Uterus (tissue), 4 donors: ENCODE measurements around the gene VIL1. TPM values are rescaled to one million over a fixed set of nuclear protein-coding genes. Genes with fewer than 3 reads are reported as not detected.

Experiments
- DNase-seq, 2 donors: peaks; one replicate each; pipeline ENCODE4 v3.0.0-alpha.2; 2019 to 2020
- H3K27ac ChIP-seq, 2 donors: fragments of 200-600 bp; sonication (generic); 1 replicate in 1 of 2; 2 replicates in 1 of 2; pipeline ENCODE4 v1.5.1; 2016 to 2018
- H3K27me3 ChIP-seq, 2 donors: fragments of 200-600 bp; sonication (generic); one replicate each; pipeline ENCODE4 v1.5.1; 2018 to 2019; ENCODE audit warnings: control low read depth in 1 of 2
- H3K36me3 ChIP-seq, 2 donors: fragments of 200-600 bp; sonication (generic); one replicate each; pipeline ENCODE4 v1.5.1; 2019; ENCODE audit warnings: control low read depth in 1 of 2
- H3K4me1 ChIP-seq, 2 donors: fragments of 200-600 bp; sonication (generic); one replicate each; pipeline ENCODE4 v1.5.1; 2018 to 2019; ENCODE audit warnings: control low read depth in 1 of 2
- H3K4me3 ChIP-seq, 2 donors: fragments of 200-600 bp; sonication (generic); 1 replicate in 1 of 2; 2 replicates in 1 of 2; pipeline ENCODE4 v1.5.1; 2018 to 2019; ENCODE audit warnings: mild to moderate bottlenecking in 1 of 2
- H3K9me3 ChIP-seq, 2 donors: fragments of 200-600 bp; sonication (generic); one replicate each; pipeline ENCODE4 v1.5.1; 2019; ENCODE audit warnings: control low read depth in 1 of 2
- CTCF ChIP-seq, 4 experiments: fragments of 200-600 bp in 2 of 4; fragments of 450-650 bp in 2 of 4; sonication (generic) in 2 of 4; IDR thresholded peaks; one replicate each; pipeline ENCODE4 v1.5.1; 2016 to 2019; ENCODE audit warnings: antibody characterized with exemption in 4 of 4, mild to moderate bottlenecking in 2 of 4, moderate library complexity in 1 of 4
- POLR2A ChIP-seq, 2 donors: fragments of 450-650 bp; IDR thresholded peaks; one replicate each; pipeline ENCODE4 v1.6.1; 2016; ENCODE audit warnings: antibody characterized with exemption in 2 of 2, mild to moderate bottlenecking in 1 of 2, moderate library complexity in 1 of 2
- intact Hi-C: fragments of 100-400 bp; cut with DNase I; formaldehyde crosslinking; loops from one replicate; pipeline ENCODE4 v1.15.1; 2023; ENCODE audit warnings: low total_unique reads
- total RNA-seq, 4 donors: library from RNA; depleted of rRNA in 3 of 4; stranded (reverse); fragments of >200 nt in 3 of 4; gene quantifications; one replicate each; pipeline versions ENCODE4 v1.1.0 to v1.2.4, GENCODE V29; 2014 to 2023
- donor health status: DM: yes; HTN: yes; CAD: no.

VIL1 gene
- total RNA-seq, 4 donors from 2014 or later: 0.28 to 0.59 (median 0.51) TPM; not detected in 1

GRCh38 chr2:218375212-218375611, 43.7 kb upstream of the VIL1 start:
- Histone ChIP-seq H3K4me1 (no peaks in the 10 kb centered on the region), H3K9me3 (no peaks in the 10 kb centered on the region), H3K27ac (no peak overlapping the region), H3K36me3 (no peaks in the 10 kb centered on the region), H3K4me3 (no peak overlapping the region), H3K27me3 (no peaks in the 10 kb centered on the region)
- TF ChIP-seq CTCF (IDR thresholded peaks at IDR 0.05) (no peak), POLR2A (IDR thresholded peaks at IDR 0.05) (no peak)
- no peak for DNase-seq
- intact Hi-C loops: no loop called here

GRCh38 chr2:218378053-218378452, 40.9 kb upstream of the VIL1 start:
- Histone ChIP-seq H3K27me3 (no peaks in the 10 kb centered on the region), H3K9me3 (no peaks in the 10 kb centered on the region), H3K4me1 (no peaks in the 10 kb centered on the region), H3K36me3 (no peaks in the 10 kb centered on the region), H3K27ac (no peak overlapping the region), H3K4me3 (no peak overlapping the region)
- TF ChIP-seq CTCF (IDR thresholded peaks at IDR 0.05): no peak
- TF ChIP-seq POLR2A (IDR thresholded peaks at IDR 0.05): no peak
- intact Hi-C loops: no loop called here
- no peak for DNase-seq

- TF ChIP-seq POLR2A (IDR thresholded peaks at IDR 0.05) (no peak), CTCF (IDR thresholded peaks at IDR 0.05) (no peak)
- Histone ChIP-seq H3K27me3 (no peaks in the 10 kb centered on the region), H3K27ac (no peak within 1 kb of the TSS), H3K4me1 (no peaks in the 10 kb centered on the region), H3K9me3 (no peaks in the 10 kb centered on the region), H3K36me3 (no peaks in the 10 kb centered on the region), H3K4me3 (no peak within 1 kb of the TSS)
- no peak for DNase-seq
- intact Hi-C loops: no loop called here
These were observed 37.0 kb upstream of the VIL1 start, which contains the start of gene SLC11A1 for GRCh38 chr2:218381916-218382366. Gene SLC11A1, plus strand, starts transcription at chr2:218382273. Its CDS starts 96 bp downstream, at chr2:218382369.

GRCh38 chr2:218382785-218383184, 36.1 kb upstream of the VIL1 start:
- Histone ChIP-seq H3K4me3 (no peak overlapping the region), H3K36me3 (no peaks in the 10 kb centered on the region), H3K27me3 (no peaks in the 10 kb centered on the region), H3K4me1 (no peaks in the 10 kb centered on the region), H3K9me3 (no peaks in the 10 kb centered on the region), H3K27ac (no peak overlapping the region)
- no peak for DNase-seq
- TF ChIP-seq POLR2A (IDR thresholded peaks at IDR 0.05) (no peak), CTCF (IDR thresholded peaks at IDR 0.05) (no peak)
- intact Hi-C loops: no loop called here

- Histone ChIP-seq H3K27ac (no peak overlapping the region), H3K9me3 (no peaks in the 10 kb centered on the region), H3K36me3 (no peaks in the 10 kb centered on the region), H3K27me3 (no peaks in the 10 kb centered on the region), H3K4me1 (no peaks in the 10 kb centered on the region), H3K4me3 (no peak overlapping the region)
- TF ChIP-seq CTCF (IDR thresholded peaks at IDR 0.05) (no peak), POLR2A (IDR thresholded peaks at IDR 0.05) (no peak)
- intact Hi-C loops: no loop called here
- DNase-seq: no peak
These were observed 34.9 kb upstream of the VIL1 start for GRCh38 chr2:218383892-218384519.
